ENCODE data around the gene RARS1.

RARS1 gene

GRCh38 chr5:168550656-168551055 lies 64.4 kb downstream of the RARS1 start:
- peaks cover 60% of the 10 kb centered on the region for H3K36me3 ChIP-seq (ENCODE audit: control insufficient read depth, low read length)
- peaks cover 5% of the 10 kb centered on the region for H3K79me2 ChIP-seq (ENCODE audit: control insufficient read depth, low read length)

DNA sequence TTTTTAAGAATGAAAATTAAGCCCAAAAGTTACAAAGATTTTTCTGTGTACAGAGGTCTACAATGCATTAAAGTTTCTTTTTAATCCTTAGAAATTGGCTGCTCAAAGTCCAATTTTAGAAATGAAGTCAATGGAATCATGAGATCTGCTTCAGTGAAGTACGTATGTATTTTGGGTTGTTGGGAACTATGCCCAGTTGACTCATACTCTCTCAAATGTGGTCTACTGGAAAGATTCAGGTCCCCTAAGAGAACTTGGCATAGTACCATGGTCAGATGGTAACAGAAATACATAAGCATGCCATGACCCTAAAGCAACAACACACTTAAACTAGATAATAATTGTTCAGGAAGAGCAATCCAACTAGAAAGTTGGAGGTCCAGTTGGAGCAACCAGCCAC lies 65.9 kb downstream of the RARS1 start:
- Histone ChIP-seq H4K20me1 (ENCODE audit: control insufficient read depth, insufficient read depth, low read depth, low read length) (no peaks in the 10 kb centered on the region; the same call in 1 of the 2 replicates), H3K27me3 (ENCODE audit: control insufficient read depth, low read length) (no peaks in the 10 kb centered on the region), H3K79me2 (ENCODE audit: control insufficient read depth, low read length) (peaks cover 5% of the 10 kb centered on the region), H3K9me2 (replicated peaks; ENCODE audit: control insufficient read depth, low read length) (no peaks in the 10 kb centered on the region), H3K4me2 (ENCODE audit: low read length) (no peak overlapping the region), H3F3A (ENCODE audit: control insufficient read depth, insufficient read depth) (no peaks in the 10 kb centered on the region; the same call in 1 of the 2 replicates), H3K4me3 (ENCODE audit: low read length) (no peak overlapping the region), H3K36me3 (ENCODE audit: control insufficient read depth, low read length) (peaks cover 75% of the 10 kb centered on the region), H3K9me3 (ENCODE audit: control insufficient read depth, insufficient read depth, low read length) (no peaks in the 10 kb centered on the region), H3K27ac (ENCODE audit: low read depth, low read length) (no peak overlapping the region), H3K4me1 (ENCODE audit: control insufficient read depth, low read length) (no peaks in the 10 kb centered on the region)
- TF ChIP-seq, protein P1, sequence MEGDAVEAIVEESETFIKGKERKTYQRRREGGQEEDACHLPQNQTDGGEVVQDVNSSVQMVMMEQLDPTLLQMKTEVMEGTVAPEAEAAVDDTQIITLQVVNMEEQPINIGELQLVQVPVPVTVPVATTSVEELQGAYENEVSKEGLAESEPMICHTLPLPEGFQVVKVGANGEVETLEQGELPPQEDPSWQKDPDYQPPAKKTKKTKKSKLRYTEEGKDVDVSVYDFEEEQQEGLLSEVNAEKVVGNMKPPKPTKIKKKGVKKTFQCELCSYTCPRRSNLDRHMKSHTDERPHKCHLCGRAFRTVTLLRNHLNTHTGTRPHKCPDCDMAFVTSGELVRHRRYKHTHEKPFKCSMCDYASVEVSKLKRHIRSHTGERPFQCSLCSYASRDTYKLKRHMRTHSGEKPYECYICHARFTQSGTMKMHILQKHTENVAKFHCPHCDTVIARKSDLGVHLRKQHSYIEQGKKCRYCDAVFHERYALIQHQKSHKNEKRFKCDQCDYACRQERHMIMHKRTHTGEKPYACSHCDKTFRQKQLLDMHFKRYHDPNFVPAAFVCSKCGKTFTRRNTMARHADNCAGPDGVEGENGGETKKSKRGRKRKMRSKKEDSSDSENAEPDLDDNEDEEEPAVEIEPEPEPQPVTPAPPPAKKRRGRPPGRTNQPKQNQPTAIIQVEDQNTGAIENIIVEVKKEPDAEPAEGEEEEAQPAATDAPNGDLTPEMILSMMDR (IDR thresholded peaks at IDR 0.05; ENCODE audit: low read depth, low read length, poor library complexity, severe bottlenecking), result no peak
- TF ChIP-seq EZH2phosphoT487 (IDR thresholded peaks at IDR 0.05; ENCODE audit: borderline replicate concordance, low read length), result no peak

More at GRCh38 chr5:168550656-168551055, 64.4 kb downstream of the RARS1 start:
- no peak overlapping the region for H3K27ac ChIP-seq (ENCODE audit: low read depth, low read length)
- no peaks in the 10 kb centered on the region for H3K9me3 ChIP-seq (ENCODE audit: control insufficient read depth, insufficient read depth, low read length)
- TF ChIP-seq EZH2phosphoT487 (IDR thresholded peaks at IDR 0.05; ENCODE audit: borderline replicate concordance, low read length), result no peak
- no peaks in the 10 kb centered on the region for H3K27me3 ChIP-seq (ENCODE audit: control insufficient read depth, low read length)
- peaks cover 4% of the 10 kb centered on the region; the same call in 1 of the 2 replicates for H3F3A ChIP-seq (ENCODE audit: control insufficient read depth, insufficient read depth)
- H3K4me1 ChIP-seq (ENCODE audit: control insufficient read depth, low read length), result no peaks in the 10 kb centered on the region
- no peak overlapping the region for H3K4me3 ChIP-seq (ENCODE audit: low read length)
- H3K9me2 ChIP-seq (replicated peaks; ENCODE audit: control insufficient read depth, low read length), result no peaks in the 10 kb centered on the region
- H3K4me2 ChIP-seq (ENCODE audit: low read length), result no peak overlapping the region
- H4K20me1 ChIP-seq (ENCODE audit: control insufficient read depth, insufficient read depth, low read depth, low read length), result no peaks in the 10 kb centered on the region; the same call in 1 of the 2 replicates

DNA sequence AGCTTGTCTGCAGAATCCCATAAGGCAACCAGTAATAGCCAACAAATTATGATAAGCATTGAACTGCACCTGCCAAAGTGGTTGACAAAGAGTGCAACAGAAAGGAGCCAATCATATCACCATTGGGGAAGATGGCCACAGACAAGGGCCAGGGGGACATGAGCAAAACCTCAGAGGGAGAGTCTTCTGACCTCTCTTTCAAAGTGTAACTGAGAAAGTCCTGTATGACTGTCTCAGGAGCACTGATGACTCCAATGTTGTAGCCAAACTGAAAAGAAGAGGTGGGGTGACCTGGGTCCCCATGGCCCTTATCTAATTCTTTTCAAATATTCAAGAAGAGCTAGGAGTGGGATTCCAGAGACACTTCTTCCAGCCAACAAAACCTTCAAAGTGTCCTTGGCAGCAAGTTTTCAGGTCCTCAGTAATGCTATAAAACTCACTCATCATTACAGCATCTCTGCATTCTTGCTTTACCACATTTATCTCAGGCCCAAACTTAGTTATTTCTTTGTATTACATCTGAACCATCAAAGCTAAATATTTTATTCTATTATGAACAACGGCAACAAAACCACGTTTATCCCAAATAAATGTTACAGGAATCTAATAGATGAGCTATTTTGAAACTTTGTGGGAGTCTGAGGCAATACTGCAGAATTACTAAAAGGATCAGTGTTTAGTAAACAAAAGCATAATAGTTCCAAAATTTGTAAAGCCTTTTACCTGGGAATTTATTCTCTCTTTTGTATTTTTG lies 67.3 kb downstream of the RARS1 start:
- H4K20me1 ChIP-seq (ENCODE audit: control insufficient read depth, insufficient read depth, low read depth, low read length), result no peaks in the 10 kb centered on the region; the same call in 1 of the 2 replicates
- H3K9me3 ChIP-seq (ENCODE audit: control insufficient read depth, insufficient read depth, low read length), result no peaks in the 10 kb centered on the region
- TF ChIP-seq, protein P1 (IDR thresholded peaks at IDR 0.05; ENCODE audit: low read depth, low read length, poor library complexity, severe bottlenecking), result no peak
- TF ChIP-seq EZH2phosphoT487 (IDR thresholded peaks at IDR 0.05; ENCODE audit: borderline replicate concordance, low read length), result no peak

DNA sequence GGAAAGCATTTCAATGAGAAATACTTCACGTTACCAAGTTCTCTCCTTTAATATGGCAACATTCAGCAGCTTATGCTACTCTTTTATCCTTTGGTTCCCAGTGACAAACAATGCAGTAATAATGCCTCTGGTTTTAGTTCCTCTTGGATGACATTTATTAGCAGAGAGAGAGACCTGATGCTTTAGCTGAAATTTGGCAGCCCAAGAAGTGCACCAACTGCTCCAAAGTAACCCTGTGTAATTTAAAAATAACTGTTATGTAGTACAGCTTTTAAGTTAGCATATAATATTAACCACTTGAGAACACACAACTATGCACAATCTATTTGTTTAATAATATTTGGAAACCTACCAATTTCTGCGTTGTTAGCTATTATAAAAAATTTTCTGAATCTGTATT lies 71.1 kb downstream of the RARS1 start:
- TF ChIP-seq EZH2phosphoT487 (IDR thresholded peaks at IDR 0.05; ENCODE audit: borderline replicate concordance, low read length), result no peak
- TF ChIP-seq, protein P1 (IDR thresholded peaks at IDR 0.05; ENCODE audit: low read depth, low read length, poor library complexity, severe bottlenecking), result no peak
- Histone ChIP-seq H3K9me2 (replicated peaks; ENCODE audit: control insufficient read depth, low read length) (no peaks in the 10 kb centered on the region), H3K9me3 (ENCODE audit: control insufficient read depth, insufficient read depth, low read length) (no peaks in the 10 kb centered on the region), H3K27ac (ENCODE audit: low read depth, low read length) (no peak overlapping the region), H3K4me3 (ENCODE audit: low read length) (no peak overlapping the region), H3K79me2 (ENCODE audit: control insufficient read depth, low read length) (peaks cover 17% of the 10 kb centered on the region), H3F3A (ENCODE audit: control insufficient read depth, insufficient read depth) (no peaks in the 10 kb centered on the region), H3K27me3 (ENCODE audit: control insufficient read depth, low read length) (no peaks in the 10 kb centered on the region), H3K36me3 (ENCODE audit: control insufficient read depth, low read length) (peaks cover 98% of the 10 kb centered on the region), H3K4me2 (ENCODE audit: low read length) (no peak overlapping the region), H4K20me1 (ENCODE audit: control insufficient read depth, insufficient read depth, low read depth, low read length) (no peaks in the 10 kb centered on the region), H3K4me1 (ENCODE audit: control insufficient read depth, low read length) (no peaks in the 10 kb centered on the region)

More for the DNA sequence above, 67.3 kb downstream of the RARS1 start:
- Histone ChIP-seq H3K27me3 (ENCODE audit: control insufficient read depth, low read length) (no peaks in the 10 kb centered on the region), H3K27ac (ENCODE audit: low read depth, low read length) (no peak overlapping the region), H3K36me3 (ENCODE audit: control insufficient read depth, low read length) (peaks cover 88% of the 10 kb centered on the region), H3F3A (ENCODE audit: control insufficient read depth, insufficient read depth) (no peaks in the 10 kb centered on the region; the same call in 1 of the 2 replicates), H3K79me2 (ENCODE audit: control insufficient read depth, low read length) (peaks cover 5% of the 10 kb centered on the region), H3K4me3 (ENCODE audit: low read length) (no peak overlapping the region), H3K4me1 (ENCODE audit: control insufficient read depth, low read length) (no peaks in the 10 kb centered on the region), H3K4me2 (ENCODE audit: low read length) (no peak overlapping the region), H3K9me2 (replicated peaks; ENCODE audit: control insufficient read depth, low read length) (no peaks in the 10 kb centered on the region)
